Osteoblast (primary cell): ENCODE results near the gene ACACB. TPM values are rescaled to one million over a fixed set of nuclear protein-coding genes. Genes with fewer than 3 reads are reported as not detected.

Experiments
- DNase-seq: peaks from one replicate; pipeline ENCODE4 v3.0.0; 2011; ENCODE audit warnings: low spot score, mixed read lengths; ENCODE audit not compliant: insufficient read length; ENCODE audit errors: missing footprints
- H2AFZ ChIP-seq: 2 replicates; pipeline ENCODE4 v1.6.0; 2011; ENCODE audit warnings: mild to moderate bottlenecking, low read length
- H3K27ac ChIP-seq: 2 replicates; pipeline ENCODE4 v1.5.1; 2011; ENCODE audit warnings: mild to moderate bottlenecking, low read depth, low read length, moderate library complexity
- H3K27me3 ChIP-seq: 2 replicates; pipeline ENCODE4 v1.6.0; 2012; ENCODE audit warnings: mild to moderate bottlenecking, control low read depth, inconsistent platforms, low read length, moderate library complexity; ENCODE audit not compliant: insufficient read depth
- H3K36me3 ChIP-seq: 2 replicates; pipeline ENCODE4 v1.5.1; 2011; ENCODE audit warnings: mild to moderate bottlenecking, low read length, control low read depth, moderate library complexity; ENCODE audit not compliant: insufficient read depth
- H3K4me1 ChIP-seq: 2 replicates; pipeline ENCODE4 v1.5.1; 2011; ENCODE audit warnings: mild to moderate bottlenecking, low read length, control low read depth, moderate library complexity; ENCODE audit not compliant: insufficient read depth
- H3K4me2 ChIP-seq: 2 replicates; pipeline ENCODE4 v1.6.0; 2011; ENCODE audit warnings: mild to moderate bottlenecking, low read length; ENCODE audit not compliant: insufficient read depth
- H3K4me3 ChIP-seq: fragments of 200-600 bp; sonication (generic); 3 replicates; pipeline ENCODE4 v1.5.1; 2012; ENCODE audit warnings: mild to moderate bottlenecking, low read length, inconsistent platforms; ENCODE audit not compliant: insufficient read depth
- H3K79me2 ChIP-seq: 2 replicates; pipeline ENCODE4 v1.6.0; 2012; ENCODE audit warnings: mild to moderate bottlenecking, low read length, control low read depth, inconsistent platforms; ENCODE audit not compliant: insufficient read depth
- H3K9me3 ChIP-seq: 2 replicates; pipeline ENCODE4 v1.5.1; 2011; ENCODE audit warnings: low read depth, low read length, control low read depth
- H4K20me1 ChIP-seq: 2 replicates; pipeline ENCODE4 v1.6.0; 2012; ENCODE audit warnings: mild to moderate bottlenecking, low read length, control low read depth; ENCODE audit not compliant: insufficient read depth
- total RNA-seq: library from RNA; depleted of rRNA; stranded (reverse); fragments of >200 nt; gene quantifications from 2 replicates; pipeline ENCODE4 v1.2.3, GENCODE V29; 2012
- TF ChIP-seq, protein P1 (sequence below): IDR thresholded peaks from 2 replicates; pipeline ENCODE4 v1.5.1; 2011; ENCODE audit warnings: mild to moderate bottlenecking, low read depth, low read length, moderate library complexity; ENCODE audit errors: extremely low read depth

Gene ACACB
- total RNA-seq, 1 donor, result 13.8 TPM

DNA sequence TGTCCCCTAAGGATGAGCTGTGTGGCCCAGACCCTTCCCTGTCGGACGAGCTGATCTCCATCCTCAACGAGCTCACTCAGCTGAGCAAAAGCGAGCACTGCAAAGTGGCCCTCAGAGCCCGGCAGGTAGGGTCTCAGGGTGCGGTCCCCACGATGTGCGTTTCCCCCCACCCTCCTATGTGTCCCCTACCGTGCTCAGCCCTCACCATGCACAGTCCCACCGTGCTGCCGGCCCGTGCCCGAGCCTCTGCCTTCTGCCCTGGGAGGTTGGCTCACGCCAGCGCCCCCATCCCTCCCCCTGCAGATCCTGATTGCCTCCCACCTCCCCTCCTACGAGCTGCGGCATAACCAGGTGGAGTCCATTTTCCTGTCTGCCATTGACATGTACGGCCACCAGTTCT is 106.1 kb downstream of the ACACB start:
- DNase-seq, result no peak
- Histone ChIP-seq H3K36me3 (no peaks in the 10 kb centered on the region), H3K4me2 (no peak overlapping the region), H3K79me2 (no peaks in the 10 kb centered on the region), H4K20me1 (no peaks in the 10 kb centered on the region), H3K27me3 (no peaks in the 10 kb centered on the region), H3K27ac (no peak overlapping the region), H3K4me3 (no peak overlapping the region), H3K4me1 (no peaks in the 10 kb centered on the region), H3K9me3 (no peaks in the 10 kb centered on the region), H2AFZ (no peak overlapping the region)
- TF ChIP-seq, protein P1, sequence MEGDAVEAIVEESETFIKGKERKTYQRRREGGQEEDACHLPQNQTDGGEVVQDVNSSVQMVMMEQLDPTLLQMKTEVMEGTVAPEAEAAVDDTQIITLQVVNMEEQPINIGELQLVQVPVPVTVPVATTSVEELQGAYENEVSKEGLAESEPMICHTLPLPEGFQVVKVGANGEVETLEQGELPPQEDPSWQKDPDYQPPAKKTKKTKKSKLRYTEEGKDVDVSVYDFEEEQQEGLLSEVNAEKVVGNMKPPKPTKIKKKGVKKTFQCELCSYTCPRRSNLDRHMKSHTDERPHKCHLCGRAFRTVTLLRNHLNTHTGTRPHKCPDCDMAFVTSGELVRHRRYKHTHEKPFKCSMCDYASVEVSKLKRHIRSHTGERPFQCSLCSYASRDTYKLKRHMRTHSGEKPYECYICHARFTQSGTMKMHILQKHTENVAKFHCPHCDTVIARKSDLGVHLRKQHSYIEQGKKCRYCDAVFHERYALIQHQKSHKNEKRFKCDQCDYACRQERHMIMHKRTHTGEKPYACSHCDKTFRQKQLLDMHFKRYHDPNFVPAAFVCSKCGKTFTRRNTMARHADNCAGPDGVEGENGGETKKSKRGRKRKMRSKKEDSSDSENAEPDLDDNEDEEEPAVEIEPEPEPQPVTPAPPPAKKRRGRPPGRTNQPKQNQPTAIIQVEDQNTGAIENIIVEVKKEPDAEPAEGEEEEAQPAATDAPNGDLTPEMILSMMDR, result no peak

DNA sequence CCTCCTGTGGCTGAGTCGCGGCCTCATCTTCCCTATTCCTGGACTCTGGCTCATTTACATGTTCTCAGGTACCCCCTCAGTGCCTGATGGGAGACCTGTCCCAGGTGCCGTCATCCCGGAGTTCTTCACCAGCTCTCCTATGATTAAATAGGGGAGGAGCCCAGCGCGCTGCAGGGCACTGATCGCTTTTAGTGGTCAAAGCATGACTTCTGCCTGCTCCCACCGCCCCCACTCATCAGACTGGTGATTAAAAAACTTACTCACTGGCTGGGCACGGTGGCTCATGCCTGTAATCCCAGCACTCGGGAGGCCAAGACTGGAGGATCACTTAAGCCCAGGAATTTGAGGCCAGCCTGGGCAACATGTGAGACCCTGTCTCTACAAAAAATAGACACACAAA is 106.8 kb downstream of the ACACB start:
- Histone ChIP-seq H3K9me3 (no peaks in the 10 kb centered on the region), H3K36me3 (no peaks in the 10 kb centered on the region), H3K27me3 (no peaks in the 10 kb centered on the region), H3K27ac (no peak overlapping the region), H2AFZ (no peak overlapping the region), H4K20me1 (no peaks in the 10 kb centered on the region), H3K79me2 (no peaks in the 10 kb centered on the region), H3K4me3 (no peak overlapping the region), H3K4me1 (no peaks in the 10 kb centered on the region), H3K4me2 (no peak overlapping the region)
- TF ChIP-seq, protein P1, result no peak
- no peak for DNase-seq

DNA sequence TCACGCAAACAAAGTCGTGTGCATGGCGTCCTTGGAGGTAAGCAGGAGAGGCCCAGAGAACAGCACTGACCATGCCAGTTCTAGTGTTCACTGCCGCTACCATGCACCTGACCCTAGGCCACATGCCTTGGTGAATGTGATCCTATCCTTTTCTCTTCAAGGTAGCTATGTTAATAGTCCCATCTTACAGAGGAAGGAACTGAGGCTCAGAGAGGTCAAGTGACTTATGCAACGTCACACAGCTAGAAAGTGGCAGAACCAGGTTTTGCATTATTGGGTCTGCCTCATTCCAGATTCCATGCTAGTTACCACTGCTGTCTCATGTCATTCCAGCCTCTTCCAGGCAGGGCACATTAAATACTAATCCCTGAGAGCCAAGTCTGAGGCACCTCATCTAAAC is 107.5 kb downstream of the ACACB start:
- H3K27me3 ChIP-seq, result no peaks in the 10 kb centered on the region
- no peak overlapping the region for H3K4me3 ChIP-seq
- no peaks in the 10 kb centered on the region for H3K4me1 ChIP-seq
- H3K79me2 ChIP-seq, result no peaks in the 10 kb centered on the region
- H3K4me2 ChIP-seq, result no peak overlapping the region
- H3K9me3 ChIP-seq, result no peaks in the 10 kb centered on the region
- H2AFZ ChIP-seq, result no peak overlapping the region
- TF ChIP-seq, protein P1, result no peak
- H4K20me1 ChIP-seq, result no peaks in the 10 kb centered on the region
- no peak for DNase-seq
- H3K36me3 ChIP-seq, result no peaks in the 10 kb centered on the region
- H3K27ac ChIP-seq, result no peak overlapping the region

DNA sequence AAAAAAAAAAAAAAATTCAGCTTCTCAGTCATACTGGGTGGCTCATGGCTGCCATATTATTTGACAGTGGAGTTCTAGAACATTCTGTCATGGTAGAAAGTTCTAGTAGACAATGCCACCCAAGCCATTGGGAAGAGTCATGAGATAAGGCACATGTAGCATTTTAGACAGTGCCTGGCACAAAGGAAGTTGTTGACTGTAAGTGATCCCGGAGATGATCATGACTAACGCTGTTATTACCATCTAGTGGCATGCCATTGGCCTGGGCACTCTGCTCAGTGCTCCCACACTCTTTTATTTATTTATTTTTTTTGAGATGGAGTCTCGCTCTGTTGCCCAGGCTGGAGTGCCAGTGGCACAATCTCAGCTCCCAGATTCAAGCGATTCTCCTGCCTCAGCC is 112.3 kb downstream of the ACACB start:
- no peak for DNase-seq

More for the DNA sequence above, 112.3 kb downstream of the ACACB start:
- Histone ChIP-seq H3K27me3 (no peaks in the 10 kb centered on the region), H3K4me2 (no peak overlapping the region), H3K9me3 (no peaks in the 10 kb centered on the region), H3K4me3 (no peak overlapping the region), H3K36me3 (no peaks in the 10 kb centered on the region), H3K4me1 (no peaks in the 10 kb centered on the region), H4K20me1 (no peaks in the 10 kb centered on the region), H2AFZ (no peak overlapping the region), H3K27ac (no peak overlapping the region), H3K79me2 (no peaks in the 10 kb centered on the region)
- TF ChIP-seq, protein P1, result no peak
